ENCODE results near the gene UBE2E2.

The UBE2E2 gene

DNA sequence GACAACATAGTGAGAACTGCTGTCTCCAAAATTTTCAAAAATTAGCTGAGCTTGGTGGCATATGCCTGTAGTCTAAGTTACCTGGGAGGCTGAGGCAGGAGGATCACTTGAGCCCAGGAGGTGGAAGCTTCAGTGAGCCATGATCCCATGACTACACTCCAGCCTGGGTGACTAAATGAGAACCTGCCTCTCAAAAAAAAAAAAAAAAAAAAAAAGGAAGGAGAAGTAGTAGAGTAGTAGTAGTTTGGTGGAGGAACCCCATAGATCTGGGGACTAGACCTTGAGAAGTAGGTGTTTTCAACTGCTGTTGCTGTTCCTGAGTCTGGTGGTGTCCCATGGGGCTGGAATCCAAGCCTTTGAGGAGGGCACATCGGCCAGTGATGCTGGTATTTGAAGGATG is 38.4 kb upstream of the UBE2E2 start:
- no peak for TF ChIP-seq CTCF (IDR thresholded peaks at IDR 0.05; ENCODE audit: extremely low read depth, missing control alignments)
- DNase-seq (ENCODE audit: low spot score): no peak

DNA sequence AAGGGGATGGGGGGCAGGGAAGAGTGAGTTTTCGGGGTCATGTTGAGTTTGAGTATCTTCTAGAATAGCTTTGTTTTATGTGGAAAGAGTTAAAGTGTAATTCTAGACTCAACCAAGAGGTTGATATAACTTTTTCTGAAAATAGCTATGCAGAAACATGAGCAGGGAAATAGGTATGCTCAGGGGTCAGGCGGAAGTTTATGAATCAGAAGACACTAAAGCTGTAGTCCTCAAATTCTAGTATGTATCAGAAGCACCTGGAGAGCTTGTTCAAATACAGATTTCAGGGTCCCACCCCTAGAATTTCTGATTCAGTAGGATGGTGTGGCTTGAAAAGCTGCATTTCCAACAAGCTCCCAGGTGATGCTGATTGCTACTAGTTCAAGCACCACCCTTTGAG is 37.6 kb upstream of the UBE2E2 start:
- no peak for DNase-seq (ENCODE audit: low spot score)

GRCh38 chr3:23166276-23166675 is 36.9 kb upstream of the UBE2E2 start:
- TF ChIP-seq CTCF (IDR thresholded peaks at IDR 0.05; ENCODE audit: extremely low read depth, missing control alignments): no peak
- no peak for DNase-seq (ENCODE audit: low spot score)

More for the DNA sequence above, 37.6 kb upstream of the UBE2E2 start:
- TF ChIP-seq CTCF (IDR thresholded peaks at IDR 0.05; ENCODE audit: extremely low read depth, missing control alignments): no peak

DNA sequence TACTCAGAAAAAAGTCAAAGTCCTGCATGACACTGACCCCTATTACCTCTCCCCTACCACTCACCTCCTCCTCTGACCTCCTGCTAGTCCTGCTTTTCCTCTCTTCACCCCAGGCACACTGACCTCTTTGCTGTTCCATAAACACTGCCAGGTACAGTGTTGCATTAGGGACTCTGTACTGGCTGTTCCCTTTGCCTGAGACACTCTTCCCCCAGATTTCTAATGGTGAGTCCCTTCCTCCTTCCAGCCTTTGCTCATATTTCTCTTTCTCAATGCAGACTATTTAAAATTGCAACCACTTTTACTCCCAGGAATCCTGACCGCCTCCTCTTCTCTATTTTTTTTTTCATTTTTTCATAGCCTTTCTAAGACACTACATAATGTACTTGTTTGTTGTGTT is 36.3 kb upstream of the UBE2E2 start:
- TF ChIP-seq CTCF (IDR thresholded peaks at IDR 0.05; ENCODE audit: extremely low read depth, missing control alignments): no peak
- no peak for DNase-seq (ENCODE audit: low spot score)

GRCh38 chr3:23169551-23169950 is 33.6 kb upstream of the UBE2E2 start:
- no peak for DNase-seq (ENCODE audit: low spot score)
- no peak for TF ChIP-seq CTCF (IDR thresholded peaks at IDR 0.05; ENCODE audit: extremely low read depth, missing control alignments)

GRCh38 chr3:23170291-23170690 is 32.8 kb upstream of the UBE2E2 start:
- TF ChIP-seq CTCF (IDR thresholded peaks at IDR 0.05; ENCODE audit: extremely low read depth, missing control alignments): no peak
- no peak for DNase-seq (ENCODE audit: low spot score)

DNA sequence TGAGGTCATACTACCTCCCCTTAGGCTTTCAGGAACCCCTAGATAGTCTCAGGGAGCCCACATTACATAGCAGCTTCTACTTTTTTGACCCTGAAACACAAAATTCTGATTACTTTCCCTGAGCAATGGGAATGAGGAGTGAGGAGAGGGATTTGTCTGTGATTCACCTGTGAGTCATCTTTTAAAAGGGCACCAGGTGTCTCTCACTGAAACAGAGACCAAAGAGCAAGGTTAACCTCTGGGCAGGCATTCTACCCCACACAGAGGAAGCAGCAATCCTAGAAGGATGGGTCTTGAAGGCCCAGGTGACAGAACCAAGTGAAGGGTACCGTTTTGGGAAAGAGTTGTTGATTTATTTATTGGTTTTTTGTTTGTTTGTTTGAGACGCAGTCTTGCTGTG is 31.1 kb upstream of the UBE2E2 start:
- TF ChIP-seq CTCF (IDR thresholded peaks at IDR 0.05; ENCODE audit: extremely low read depth, missing control alignments): no peak
- DNase-seq (ENCODE audit: low spot score): no peak
